Nephron (organoid): ENCODE results near the gene VKORC1.

Source experiments
- H3K27ac Mint-ChIP-seq, 3 experiments: 2 replicates each; pipeline ENCODE4 v1.8.0; 2020; ENCODE audit warnings: mixed read lengths in 3 of 3, mild to moderate bottlenecking in 2 of 3, moderate library complexity in 1 of 3
- H3K27me3 Mint-ChIP-seq: 2 replicates; pipeline ENCODE4 v1.8.0; 2021; ENCODE audit warnings: low read depth, mild to moderate bottlenecking, moderate library complexity, mixed read lengths
- H3K36me3 Mint-ChIP-seq: 2 replicates; pipeline ENCODE4 v1.8.0; 2020; ENCODE audit warnings: low read depth, mixed read lengths
- H3K4me1 Mint-ChIP-seq: 2 replicates; pipeline ENCODE4 v1.8.0; 2020; ENCODE audit warnings: mixed read lengths
- H3K4me3 Mint-ChIP-seq, 3 experiments: 2 replicates each; pipeline ENCODE4 v1.8.0; 2020; ENCODE audit warnings: mild to moderate bottlenecking in 3 of 3, mixed read lengths in 3 of 3, moderate library complexity in 2 of 3
- H3K9me3 Mint-ChIP-seq: 2 replicates; pipeline ENCODE4 v1.8.0; 2020; ENCODE audit warnings: mixed read lengths
- TF ChIP-seq, protein P1 (sequence below), 3 experiments: fragments of 200-600 bp; sonication (generic); IDR thresholded peaks; one replicate each; pipeline ENCODE4 v1.5.0; 2021; ENCODE audit warnings: antibody characterized with exemption in 3 of 3; ENCODE audit not compliant: unreplicated experiment in 3 of 3

VKORC1 gene

DNA sequence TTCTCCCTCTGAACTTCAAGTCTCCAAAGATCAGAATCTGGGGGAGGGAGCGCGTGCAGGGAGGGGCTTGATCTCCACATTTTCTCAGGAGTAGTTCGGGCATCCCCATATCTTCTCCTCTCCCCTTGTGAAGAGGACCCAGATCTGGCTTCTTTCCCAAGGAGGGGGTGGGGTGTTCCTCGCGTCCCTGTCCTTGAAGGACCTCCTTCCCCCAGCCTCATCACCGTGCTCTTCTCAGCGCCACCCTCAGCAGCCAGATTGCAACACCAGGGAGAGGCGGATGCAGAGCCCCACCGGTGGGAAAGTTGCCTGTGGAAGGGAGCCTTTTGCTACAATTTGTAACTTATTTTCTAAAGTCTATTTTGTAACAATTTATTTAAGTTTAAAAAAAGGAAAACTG lies 11.5 kb downstream of the VKORC1 start:
- H3K36me3 Mint-ChIP-seq: peaks cover 31% of the 10 kb centered on the region
- TF ChIP-seq, protein P1, sequence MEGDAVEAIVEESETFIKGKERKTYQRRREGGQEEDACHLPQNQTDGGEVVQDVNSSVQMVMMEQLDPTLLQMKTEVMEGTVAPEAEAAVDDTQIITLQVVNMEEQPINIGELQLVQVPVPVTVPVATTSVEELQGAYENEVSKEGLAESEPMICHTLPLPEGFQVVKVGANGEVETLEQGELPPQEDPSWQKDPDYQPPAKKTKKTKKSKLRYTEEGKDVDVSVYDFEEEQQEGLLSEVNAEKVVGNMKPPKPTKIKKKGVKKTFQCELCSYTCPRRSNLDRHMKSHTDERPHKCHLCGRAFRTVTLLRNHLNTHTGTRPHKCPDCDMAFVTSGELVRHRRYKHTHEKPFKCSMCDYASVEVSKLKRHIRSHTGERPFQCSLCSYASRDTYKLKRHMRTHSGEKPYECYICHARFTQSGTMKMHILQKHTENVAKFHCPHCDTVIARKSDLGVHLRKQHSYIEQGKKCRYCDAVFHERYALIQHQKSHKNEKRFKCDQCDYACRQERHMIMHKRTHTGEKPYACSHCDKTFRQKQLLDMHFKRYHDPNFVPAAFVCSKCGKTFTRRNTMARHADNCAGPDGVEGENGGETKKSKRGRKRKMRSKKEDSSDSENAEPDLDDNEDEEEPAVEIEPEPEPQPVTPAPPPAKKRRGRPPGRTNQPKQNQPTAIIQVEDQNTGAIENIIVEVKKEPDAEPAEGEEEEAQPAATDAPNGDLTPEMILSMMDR (IDR thresholded peaks at IDR 0.05; ENCODE audit: unreplicated experiment in 3 of 3): no peak
- no peak overlapping the region for H3K27ac Mint-ChIP-seq
- peaks cover 21% of the 10 kb centered on the region for H3K4me1 Mint-ChIP-seq
- H3K4me3 Mint-ChIP-seq: no peak overlapping the region
- H3K27me3 Mint-ChIP-seq: peaks cover 3% of the 10 kb centered on the region
- no peaks in the 10 kb centered on the region for H3K9me3 Mint-ChIP-seq

DNA sequence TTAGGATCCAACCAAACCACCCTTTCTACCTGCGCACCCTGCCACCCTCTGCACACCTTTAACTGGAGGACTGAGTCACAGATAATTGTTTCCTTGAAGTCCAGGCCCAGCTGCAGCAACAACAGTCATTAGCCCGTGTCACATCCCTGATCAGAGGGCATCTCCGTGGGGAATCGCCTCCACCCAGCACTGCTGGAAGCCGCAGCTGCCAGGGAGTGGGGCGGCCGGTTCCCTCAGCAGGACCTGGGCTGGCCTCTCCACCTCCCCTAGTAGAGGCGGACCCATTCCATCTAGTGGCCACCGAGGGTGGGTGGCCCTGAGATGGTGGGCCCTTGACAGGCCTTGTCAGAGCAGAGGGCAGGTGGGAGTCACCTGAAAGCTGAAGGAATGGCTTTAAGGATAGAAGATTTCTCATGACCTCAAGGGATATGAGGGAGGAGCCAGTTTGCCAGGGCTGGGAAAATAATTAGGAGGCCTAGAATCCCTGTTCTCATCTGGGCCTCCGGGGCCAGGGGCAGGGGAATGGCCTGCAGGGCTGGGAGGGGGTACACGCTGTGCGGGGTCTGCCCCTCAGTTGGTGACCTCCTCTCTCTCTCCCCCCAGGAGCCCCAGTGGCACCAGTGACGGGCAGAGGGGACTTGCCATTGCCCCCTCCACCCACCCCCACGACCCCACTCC lies 12.1 kb downstream of the VKORC1 start:
- H3K36me3 Mint-ChIP-seq: peaks cover 36% of the 10 kb centered on the region
- no peaks in the 10 kb centered on the region for H3K9me3 Mint-ChIP-seq
- H3K4me1 Mint-ChIP-seq: peaks cover 21% of the 10 kb centered on the region
- peak overlapping the region in 1 of 3 experiments; percentile 32 for H3K27ac Mint-ChIP-seq
- peak overlapping the region in 1 of 3 experiments; percentile 24 for H3K4me3 Mint-ChIP-seq
- TF ChIP-seq, protein P1 (IDR thresholded peaks at IDR 0.05; ENCODE audit: unreplicated experiment in 3 of 3): no peak
- H3K27me3 Mint-ChIP-seq: peaks cover 3% of the 10 kb centered on the region

GRCh38 chr16:31081428-31082351 lies 12.9 kb downstream of the VKORC1 start:
- TF ChIP-seq, protein P1 (IDR thresholded peaks at IDR 0.05; ENCODE audit: unreplicated experiment in 3 of 3): no peak
- H3K27ac Mint-ChIP-seq: peak overlapping the region in 1 of 3 experiments; percentile 22

GRCh38 chr16:31080756-31081419 lies 13.7 kb downstream of the VKORC1 start:
- H3K27me3 Mint-ChIP-seq: peaks cover 3% of the 10 kb centered on the region
- H3K9me3 Mint-ChIP-seq: no peaks in the 10 kb centered on the region
- TF ChIP-seq, protein P1 (IDR thresholded peaks at IDR 0.05; ENCODE audit: unreplicated experiment in 3 of 3): no peak
- H3K4me3 Mint-ChIP-seq: no peak overlapping the region
- H3K27ac Mint-ChIP-seq: no peak overlapping the region
- peaks cover 15% of the 10 kb centered on the region for H3K4me1 Mint-ChIP-seq
- H3K36me3 Mint-ChIP-seq: peaks cover 42% of the 10 kb centered on the region

More at GRCh38 chr16:31081428-31082351, 12.9 kb downstream of the VKORC1 start:
- Mint-ChIP-seq H3K36me3 (peaks cover 39% of the 10 kb centered on the region), H3K27me3 (peaks cover 3% of the 10 kb centered on the region), H3K9me3 (no peaks in the 10 kb centered on the region), H3K4me1 (peaks cover 21% of the 10 kb centered on the region), H3K4me3 (peak overlapping the region in 1 of 3 experiments; percentile 24)

DNA sequence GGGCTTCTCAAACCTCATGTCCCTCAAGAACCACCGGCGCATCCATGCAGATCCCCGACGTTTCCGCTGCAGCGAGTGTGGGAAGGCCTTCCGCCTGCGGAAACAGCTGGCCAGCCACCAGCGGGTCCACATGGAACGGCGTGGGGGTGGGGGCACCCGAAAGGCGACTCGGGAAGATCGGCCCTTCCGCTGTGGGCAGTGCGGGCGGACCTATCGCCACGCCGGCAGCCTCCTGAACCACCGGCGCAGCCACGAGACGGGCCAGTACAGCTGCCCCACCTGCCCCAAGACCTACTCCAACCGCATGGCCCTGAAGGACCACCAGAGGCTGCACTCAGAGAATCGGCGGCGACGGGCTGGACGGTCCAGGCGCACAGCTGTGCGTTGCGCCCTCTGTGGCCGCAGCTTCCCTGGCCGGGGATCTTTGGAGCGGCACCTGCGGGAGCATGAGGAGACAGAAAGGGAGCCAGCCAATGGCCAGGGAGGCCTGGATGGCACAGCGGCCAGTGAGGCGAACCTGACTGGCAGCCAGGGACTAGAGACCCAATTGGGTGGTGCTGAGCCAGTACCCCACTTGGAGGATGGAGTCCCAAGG lies 14.5 kb downstream of the VKORC1 start:
- TF ChIP-seq, protein P1 (IDR thresholded peaks at IDR 0.05; ENCODE audit: unreplicated experiment in 3 of 3): no peak
- Mint-ChIP-seq H3K9me3 (no peaks in the 10 kb centered on the region), H3K27me3 (peaks cover 3% of the 10 kb centered on the region), H3K36me3 (peaks cover 39% of the 10 kb centered on the region), H3K4me3 (no peak overlapping the region), H3K27ac (no peak overlapping the region), H3K4me1 (peaks cover 8% of the 10 kb centered on the region)
